Gastroesophageal sphincter (tissue), 4 donors: ENCODE measurements around the gene VAPB. TPM values are rescaled to one million over a fixed set of nuclear protein-coding genes. Genes with fewer than 3 reads are reported as not detected.

Experiments
- ATAC-seq: fragments of 150-250 bp; one replicate; pipeline ENCODE4 v1.9.1; 2016; ENCODE audit warnings: mild to moderate bottlenecking, moderate library complexity
- H3K27ac ChIP-seq, 4 donors: fragments of 200-600 bp; sonication (generic) in 3 of 4; 1 replicate in 3 of 4; 2 replicates in 1 of 4; pipeline ENCODE4 v1.5.1; 2016 to 2019
- H3K27me3 ChIP-seq: fragments of 200-600 bp; sonication (generic); one replicate; pipeline ENCODE4 v1.5.1; 2019
- H3K36me3 ChIP-seq, 2 donors: fragments of 200-600 bp; sonication (generic); one replicate each; pipeline ENCODE4 v1.5.1; 2019; ENCODE audit warnings: control low read depth in 1 of 2
- H3K4me1 ChIP-seq, 3 donors: fragments of 200-600 bp; sonication (generic); 1 replicate in 2 of 3; 2 replicates in 1 of 3; pipeline ENCODE4 v1.5.1; 2016 to 2019; ENCODE audit warnings: control low read depth in 2 of 3
- H3K4me3 ChIP-seq, 2 donors: fragments of 200-600 bp; sonication (generic); one replicate each; pipeline ENCODE4 v1.5.1; 2019; ENCODE audit warnings: mild to moderate bottlenecking in 1 of 2, moderate library complexity in 1 of 2
- H3K9me3 ChIP-seq, 3 donors: fragments of 200-600 bp; sonication (generic); one replicate each; pipeline ENCODE4 v1.5.1; 2017 to 2019; ENCODE audit warnings: control low read depth in 2 of 3
- CTCF ChIP-seq, 4 experiments: fragments of 200-600 bp in 2 of 4; fragments of 450-650 bp in 2 of 4; sonication (generic) in 1 of 4; IDR thresholded peaks; one replicate each; pipeline ENCODE4 v1.5.1; 2017 to 2019; ENCODE audit warnings: antibody characterized with exemption in 4 of 4, mild to moderate bottlenecking in 2 of 4, moderate library complexity in 2 of 4
- EP300 ChIP-seq: sonication (generic); formaldehyde crosslinking; IDR thresholded peaks from one replicate; pipeline ENCODE4 v1.6.1; 2017; ENCODE audit warnings: antibody characterized with exemption, mild to moderate bottlenecking
- POLR2A ChIP-seq, 2 donors: fragments of 450-650 bp; IDR thresholded peaks; one replicate each; pipeline ENCODE4 v1.6.1; 2017; ENCODE audit warnings: antibody characterized with exemption in 2 of 2, mild to moderate bottlenecking in 2 of 2, moderate library complexity in 1 of 2
- POLR2AphosphoS5 ChIP-seq: sonication (generic); formaldehyde crosslinking; IDR thresholded peaks from one replicate; pipeline ENCODE4 v1.6.1; 2017; ENCODE audit warnings: antibody characterized with exemption
- WGBS, 2 donors: methylation state at CpG; one replicate each; pipeline ENCODE4 v1.1.5; 2018; ENCODE audit warnings: low coverage in 1 of 2; 5-methylcytosine and 5-hydroxymethylcytosine counted together
- total RNA-seq, 4 donors: library from RNA; depleted of rRNA; stranded (reverse); fragments of >200 nt; gene quantifications; one replicate each; pipeline ENCODE4 v1.1.0, GENCODE V29; 2016

Gene VAPB
- total RNA-seq, 4 donors from 2014 or later = 30.4 to 43.1 (median 35.9) TPM

- 56 to 83% methylated on average over 1 to 6 of the region's 18 CpGs for WGBS, 2 donors
- ATAC-seq = peak; percentile 57
These were observed 92.5 kb downstream of the VAPB start for GRCh38 chr20:58481481-58482021.

GRCh38 chr20:58482416-58482815, 93.4 kb downstream of the VAPB start:
- ATAC-seq = no peak
- Histone ChIP-seq H3K9me3 (peaks cover 0 to 29% (median 2%) of the 10 kb centered on the region in 3 donors), H3K27me3 (no peaks in the 10 kb centered on the region), H3K4me1 (peaks cover 0 to 8% (median 0%) of the 10 kb centered on the region in 3 donors), H3K4me3 (no peak overlapping the region), H3K36me3 (no peaks in the 10 kb centered on the region), H3K27ac (no peak overlapping the region)
- TF ChIP-seq POLR2A (IDR thresholded peaks at IDR 0.05) (no peak), EP300 (no peak), CTCF (IDR thresholded peaks at IDR 0.05) (no peak), POLR2AphosphoS5 (no peak)
- 63 to 80% methylated on average over 6 to 7 of the region's 10 CpGs for WGBS, 2 donors

More at GRCh38 chr20:58481481-58482021, 92.5 kb downstream of the VAPB start:
- no peaks in the 10 kb centered on the region for H3K36me3 ChIP-seq
- peaks cover 0 to 8% (median 0%) of the 10 kb centered on the region in 3 donors for H3K4me1 ChIP-seq
- peaks cover 0 to 25% (median 0%) of the 10 kb centered on the region in 3 donors for H3K9me3 ChIP-seq
- no peaks in the 10 kb centered on the region for H3K27me3 ChIP-seq
- TF ChIP-seq POLR2AphosphoS5 (no peak), CTCF (IDR thresholded peaks at IDR 0.05) (peak in 3 of 4 experiments; percentile 64 to 85 (median 71))
- H3K4me3 ChIP-seq = no peak overlapping the region
- no peak overlapping the region for H3K27ac ChIP-seq

- Histone ChIP-seq H3K27me3 (no peaks in the 10 kb centered on the region), H3K27ac (no peak overlapping the region), H3K4me3 (no peak overlapping the region), H3K36me3 (no peaks in the 10 kb centered on the region), H3K9me3 (peaks cover 0 to 27% (median 2%) of the 10 kb centered on the region in 3 donors), H3K4me1 (peaks cover 0 to 8% (median 0%) of the 10 kb centered on the region in 3 donors)
- WGBS, 2 donors = 80 to 88% methylated on average over 4 of the region's 5 CpGs
- no peak for ATAC-seq
- no peak for TF ChIP-seq EP300
These were observed 94.0 kb downstream of the VAPB start for GRCh38 chr20:58483051-58483450.

- TF ChIP-seq POLR2A (IDR thresholded peaks at IDR 0.05) (no peak), POLR2AphosphoS5 (no peak)
- no peaks in the 10 kb centered on the region for H3K27me3 ChIP-seq
- peaks cover 0 to 8% (median 0%) of the 10 kb centered on the region in 3 donors for H3K4me1 ChIP-seq
- no peak for ATAC-seq
- no peak overlapping the region for H3K4me3 ChIP-seq
- WGBS, 2 donors = 86 to 92% methylated on average over 1 to 6 of the region's 6 CpGs
- H3K36me3 ChIP-seq = no peaks in the 10 kb centered on the region
- peaks cover 0 to 23% (median 2%) of the 10 kb centered on the region in 3 donors for H3K9me3 ChIP-seq
- no peak overlapping the region for H3K27ac ChIP-seq
These were observed 94.4 kb downstream of the VAPB start for GRCh38 chr20:58483470-58483869.

GRCh38 chr20:58485393-58485792, 96.4 kb downstream of the VAPB start:
- TF ChIP-seq POLR2A (IDR thresholded peaks at IDR 0.05) = no peak
- TF ChIP-seq CTCF (IDR thresholded peaks at IDR 0.05) = no peak
- no peak for TF ChIP-seq EP300
- WGBS, 2 donors = 21 to 58% methylated on average over 3 of the region's 3 CpGs

GRCh38 chr20:58486207-58486606, 97.2 kb downstream of the VAPB start:
- H3K27me3 ChIP-seq = no peaks in the 10 kb centered on the region
- H3K36me3 ChIP-seq = no peaks in the 10 kb centered on the region
- peaks cover 0 to 7% (median 0%) of the 10 kb centered on the region in 3 donors for H3K4me1 ChIP-seq
- TF ChIP-seq EP300 (no peak), CTCF (IDR thresholded peaks at IDR 0.05) (no peak), POLR2A (IDR thresholded peaks at IDR 0.05) (no peak), POLR2AphosphoS5 (no peak)
- ATAC-seq = no peak
- H3K27ac ChIP-seq = no peak overlapping the region
- H3K4me3 ChIP-seq = no peak overlapping the region
- peaks cover 0 to 19% (median 2%) of the 10 kb centered on the region in 3 donors for H3K9me3 ChIP-seq
- 38 to 41% methylated on average over 1 of the region's 1 CpG for WGBS, 2 donors

More at GRCh38 chr20:58485393-58485792, 96.4 kb downstream of the VAPB start:
- Histone ChIP-seq H3K27ac (no peak overlapping the region), H3K4me1 (peaks cover 0 to 8% (median 0%) of the 10 kb centered on the region in 3 donors), H3K9me3 (peaks cover 0 to 19% (median 2%) of the 10 kb centered on the region in 3 donors), H3K4me3 (no peak overlapping the region), H3K27me3 (no peaks in the 10 kb centered on the region), H3K36me3 (no peaks in the 10 kb centered on the region)
- ATAC-seq = no peak
